GM12878 (cell line): Measurements from ENCODE around the gene SELE.

Experiments used
- MYC ChIP-seq: IDR thresholded peaks from 2 replicates; pipeline ENCODE4 v1.6.1; 2011; ENCODE audit warnings: mild to moderate bottlenecking, low read length, moderate library complexity, inconsistent platforms; ENCODE audit not compliant: insufficient read depth, insufficient replicate concordance, insufficient read length, severe bottlenecking
- TF ChIP-seq, protein P1 (sequence below): IDR thresholded peaks from 2 replicates; pipeline ENCODE4 v1.6.1; 2011; ENCODE audit warnings: low read depth, mild to moderate bottlenecking, low read length, moderate library complexity, borderline replicate concordance; ENCODE audit errors: extremely low read depth

DNA sequence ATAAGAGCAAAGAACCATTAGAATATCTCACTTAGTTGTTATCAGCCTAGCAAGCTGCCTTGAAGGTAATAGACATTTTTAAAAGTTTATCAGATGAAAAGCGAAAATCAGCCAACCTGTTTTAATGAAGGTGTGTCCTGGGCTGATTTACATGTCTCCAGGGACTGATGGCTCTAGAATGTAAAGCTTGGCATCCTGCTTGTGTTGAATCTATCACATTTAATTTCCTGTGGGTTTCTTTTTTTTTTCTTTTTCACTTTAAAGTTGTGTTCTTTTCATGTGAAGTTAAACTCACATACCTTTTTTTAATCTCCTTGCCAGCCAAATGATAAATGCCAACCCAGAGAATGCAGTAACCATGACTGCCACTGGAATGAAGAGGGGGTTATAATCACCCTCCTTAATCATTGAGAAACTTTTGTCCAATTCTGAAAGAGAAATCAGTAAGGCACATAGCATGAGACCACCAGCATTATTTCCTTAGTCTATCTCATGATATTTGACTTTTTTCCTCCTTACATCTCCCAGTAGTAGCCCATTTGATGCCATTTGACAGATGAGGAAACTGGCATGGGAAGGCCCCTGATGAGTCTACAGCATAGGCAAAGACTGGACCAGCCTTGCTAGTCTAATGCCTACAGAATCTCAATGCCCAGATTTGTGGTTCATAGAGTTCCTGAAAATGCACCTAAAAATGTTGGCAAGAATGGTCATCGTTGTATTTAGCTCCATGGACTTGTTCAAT is 32.4 kb downstream of the SELE start:
- TF ChIP-seq, protein P1, sequence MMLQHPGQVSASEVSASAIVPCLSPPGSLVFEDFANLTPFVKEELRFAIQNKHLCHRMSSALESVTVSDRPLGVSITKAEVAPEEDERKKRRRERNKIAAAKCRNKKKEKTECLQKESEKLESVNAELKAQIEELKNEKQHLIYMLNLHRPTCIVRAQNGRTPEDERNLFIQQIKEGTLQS: no peak
- TF ChIP-seq MYC: no peak
